GM18505 (cell line): Measurements from ENCODE around the gene FBXO7.
"Not testable (repeated sequence)": the region's sequence is repeated elsewhere in the genome, so short reads cannot be mapped to it uniquely, and the experiment has no call there.

ENCODE experiments used
- ATAC-seq: cut with Tn5 transposase; IDR thresholded peaks from one replicate; pipeline ENCODE4 v1.9.1; 2021; ENCODE audit not compliant: unreplicated experiment
- POLR2A ChIP-seq: IDR thresholded peaks from 4 replicates; pipeline ENCODE4 v1.6.1; 2011; ENCODE audit warnings: borderline replicate concordance; ENCODE audit not compliant: insufficient read depth, insufficient read length; ENCODE audit errors: extremely low read depth

Gene FBXO7

DNA sequence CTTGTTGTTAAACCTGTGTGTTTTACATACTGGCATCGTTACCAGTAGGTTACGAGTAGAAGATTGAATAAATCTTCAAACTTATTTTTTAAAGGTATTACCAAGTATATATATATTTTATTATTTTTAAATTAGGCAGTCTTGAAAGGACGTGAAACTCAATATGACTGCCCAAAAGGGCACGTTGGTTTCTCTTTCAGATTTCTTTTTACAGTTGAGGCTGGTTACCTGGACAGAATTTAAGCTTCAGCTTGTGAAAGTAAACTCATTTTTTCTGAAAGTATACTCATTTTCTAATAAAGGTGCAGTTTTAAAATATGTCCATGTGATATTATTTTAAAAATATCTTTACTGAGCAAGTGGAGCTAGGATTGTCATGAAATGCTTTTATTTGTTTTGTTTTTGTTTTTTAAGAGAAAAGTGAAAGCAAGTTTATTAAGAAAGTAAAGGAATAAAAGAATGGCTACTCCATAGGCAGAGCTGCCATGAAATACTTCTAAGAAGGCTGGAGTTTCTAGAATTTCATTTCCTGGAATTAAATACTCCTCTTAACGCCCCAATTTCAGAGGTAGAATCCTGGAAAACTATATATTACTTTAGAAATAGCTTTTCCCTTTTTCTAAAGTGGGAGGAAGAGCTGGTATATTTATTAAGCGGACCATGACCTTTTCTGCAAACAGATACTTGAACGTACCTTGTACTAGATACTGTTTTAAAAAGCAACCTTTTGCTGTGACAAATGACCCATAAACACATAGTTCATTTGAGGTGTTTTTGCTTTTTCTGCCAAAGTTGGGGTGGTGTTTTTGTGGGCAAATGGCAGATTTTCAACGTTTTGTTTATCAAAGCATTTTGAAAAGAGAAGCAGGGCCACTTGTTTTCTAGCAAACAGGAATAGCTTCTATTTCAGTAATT, 1.9 kb downstream of the FBXO7 start:
- no peak for TF ChIP-seq POLR2A
- no peak for ATAC-seq

DNA sequence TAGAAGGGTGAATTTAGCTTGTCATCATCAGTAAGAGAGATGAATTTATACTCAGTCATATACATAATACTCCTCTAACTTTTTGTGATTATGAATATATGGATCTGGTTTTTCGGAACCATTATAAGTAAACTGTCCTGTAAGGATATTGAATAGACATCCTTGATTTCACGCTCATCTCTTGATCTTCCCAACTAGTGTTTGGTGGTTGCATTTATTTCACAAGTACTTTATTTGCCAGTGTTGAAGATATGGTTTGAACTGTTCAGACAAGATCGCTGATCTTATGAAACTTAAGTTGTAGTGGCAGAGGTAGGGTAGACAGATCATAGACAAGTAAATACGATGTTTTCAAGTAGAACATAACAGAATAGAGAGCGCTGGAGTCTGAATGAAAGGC, 3.0 kb downstream of the FBXO7 start:
- TF ChIP-seq POLR2A, result no peak
- ATAC-seq, result no peak

DNA sequence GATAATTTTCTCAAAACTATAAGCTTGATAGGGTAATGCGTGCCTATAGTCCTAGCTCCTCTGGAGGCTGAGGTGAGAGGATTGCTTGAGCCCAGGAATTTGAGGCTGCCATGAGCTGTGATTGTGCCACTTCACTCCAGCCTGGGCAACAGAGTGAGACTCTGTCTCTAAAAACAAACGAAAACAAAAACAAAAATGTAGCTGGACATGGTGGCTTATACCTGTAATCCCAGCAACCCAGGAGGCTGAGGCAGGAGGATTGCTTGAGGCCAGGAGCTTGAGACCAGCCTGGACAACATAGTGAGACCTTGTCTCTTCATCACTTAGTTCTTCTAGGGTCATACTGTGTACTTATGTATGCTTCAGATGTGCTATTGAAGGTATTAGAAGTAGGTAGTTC, 3.9 kb downstream of the FBXO7 start:
- not testable (repeated sequence) for ATAC-seq

DNA sequence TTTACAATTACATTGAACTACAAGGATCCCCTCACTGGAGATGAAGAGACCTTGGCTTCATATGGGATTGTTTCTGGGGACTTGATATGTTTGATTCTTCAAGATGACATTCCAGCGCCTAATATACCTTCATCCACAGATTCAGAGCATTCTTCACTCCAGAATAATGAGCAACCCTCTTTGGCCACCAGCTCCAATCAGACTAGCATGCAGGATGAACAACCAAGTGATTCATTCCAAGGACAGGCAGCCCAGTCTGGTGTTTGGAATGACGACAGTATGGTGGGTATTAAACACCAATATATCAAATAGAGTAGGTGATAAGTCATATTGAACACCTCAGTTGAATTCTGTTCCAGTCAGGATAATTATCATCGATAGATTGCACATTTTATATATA, 4.4 kb downstream of the FBXO7 start:
- ATAC-seq, result no peak

DNA sequence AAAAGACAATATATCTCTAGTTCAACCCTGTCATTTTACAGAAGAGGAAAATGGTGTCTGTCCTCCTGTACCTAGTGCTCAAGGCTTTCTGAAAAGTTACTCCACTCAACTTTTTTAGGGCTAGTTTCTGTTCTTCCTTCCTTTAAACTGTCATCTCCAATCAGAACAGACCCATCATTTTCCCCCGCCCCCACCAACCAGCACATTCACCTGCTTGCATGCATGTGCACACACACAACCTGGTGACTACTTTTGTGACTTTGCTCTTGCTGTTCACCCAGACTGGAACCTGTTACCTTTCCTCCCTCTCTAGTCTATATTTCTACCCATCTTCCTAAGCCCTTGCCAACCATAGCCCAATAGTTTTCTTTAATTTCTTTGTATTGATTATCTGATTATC, 5.6 kb downstream of the FBXO7 start:
- ATAC-seq, result no peak
- TF ChIP-seq POLR2A, result no peak

More for the DNA sequence above, 4.4 kb downstream of the FBXO7 start:
- TF ChIP-seq POLR2A, result no peak

DNA sequence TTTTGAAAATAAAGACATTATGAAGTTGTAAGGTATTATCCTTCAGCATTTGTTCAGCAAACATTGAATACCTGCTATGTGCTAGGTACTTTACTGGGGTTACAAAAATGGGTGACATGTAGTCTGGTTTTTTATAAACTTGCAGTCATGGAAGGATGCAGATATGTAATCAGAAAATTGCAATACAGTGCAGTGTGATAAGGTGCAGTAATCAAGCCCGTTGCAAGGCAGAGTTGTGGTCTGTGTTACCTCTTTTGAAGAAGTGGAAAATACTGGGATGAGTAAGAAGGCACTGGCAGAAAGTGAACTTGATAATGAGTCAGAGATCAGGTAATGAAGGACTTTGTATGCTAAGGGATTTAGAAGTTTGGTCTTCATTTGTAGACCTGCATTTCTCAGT, 8.1 kb downstream of the FBXO7 start:
- ATAC-seq, result no peak
- TF ChIP-seq POLR2A, result no peak

DNA sequence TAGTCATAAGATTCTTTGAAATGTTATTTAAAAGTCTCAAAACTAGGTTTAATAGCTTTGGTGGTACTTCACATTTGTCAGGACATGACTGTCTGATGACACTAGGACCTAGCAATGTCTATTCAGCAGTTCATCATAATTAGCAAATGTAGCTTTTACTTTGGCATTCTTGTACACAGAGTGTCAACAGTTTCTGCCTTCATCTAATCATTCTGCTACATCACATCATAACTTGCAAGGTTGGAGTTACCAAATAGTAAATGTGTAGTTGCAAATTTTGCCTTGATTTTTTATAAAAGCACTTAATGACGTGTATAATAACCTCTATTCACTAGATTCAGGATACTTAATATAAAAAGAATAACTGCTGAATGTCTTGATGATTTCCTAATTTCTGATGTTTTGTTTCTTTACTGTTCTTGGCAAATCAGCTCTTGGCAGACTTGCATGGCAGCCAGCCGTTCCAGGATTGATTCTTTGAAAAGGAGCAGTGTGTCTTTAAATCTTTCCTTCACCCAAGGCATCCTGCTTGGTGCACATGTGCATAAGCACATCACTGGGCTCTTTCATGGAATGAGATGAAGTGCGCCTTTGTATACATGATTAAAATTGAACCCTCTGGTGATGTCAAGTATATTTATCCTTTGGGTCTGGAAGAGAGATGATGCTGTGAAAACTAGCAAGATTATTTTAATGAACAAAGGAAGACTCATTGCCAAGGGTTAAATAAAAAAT, 12.2 kb downstream of the FBXO7 start:
- TF ChIP-seq POLR2A, result no peak
- no peak for ATAC-seq

DNA sequence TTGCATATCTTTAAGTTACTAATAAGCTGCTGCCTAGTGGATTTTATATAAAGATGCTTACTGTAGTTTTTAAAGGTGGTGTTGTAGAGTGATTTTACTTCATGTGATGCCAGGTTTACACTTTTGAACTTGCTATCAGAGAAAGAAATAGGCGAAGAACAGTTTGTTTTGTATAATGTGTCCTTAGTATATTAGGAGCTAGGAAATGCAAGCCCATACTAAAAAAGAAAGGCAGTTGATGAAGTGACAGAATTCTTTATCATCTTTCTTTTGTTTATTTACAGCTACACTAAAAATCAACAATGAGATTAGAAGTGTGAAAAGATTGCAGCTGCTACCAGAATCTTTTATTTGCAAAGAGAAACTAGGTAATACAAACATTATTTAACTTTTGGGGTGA, 12.8 kb downstream of the FBXO7 start:
- ATAC-seq, result no peak
- no peak for TF ChIP-seq POLR2A

DNA sequence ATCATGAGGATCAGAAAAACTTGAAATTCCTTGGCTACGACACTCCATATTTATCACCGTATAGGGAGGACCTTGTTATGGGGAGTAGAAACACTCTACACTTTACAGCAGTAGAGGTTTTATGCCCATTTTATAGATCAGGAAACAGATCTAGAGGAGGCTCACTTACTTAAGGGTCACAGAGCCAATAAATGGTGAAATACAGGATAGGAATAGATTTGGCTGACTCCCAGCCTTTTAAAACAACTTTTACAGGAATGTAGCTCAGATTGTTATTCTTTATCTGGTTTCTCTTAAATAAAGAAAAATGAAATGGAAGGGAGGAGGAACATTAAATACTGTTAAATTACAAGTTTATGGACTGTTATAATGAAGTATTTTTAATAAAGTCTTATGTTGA, 14.8 kb downstream of the FBXO7 start:
- ATAC-seq, result no peak
- no peak for TF ChIP-seq POLR2A

DNA sequence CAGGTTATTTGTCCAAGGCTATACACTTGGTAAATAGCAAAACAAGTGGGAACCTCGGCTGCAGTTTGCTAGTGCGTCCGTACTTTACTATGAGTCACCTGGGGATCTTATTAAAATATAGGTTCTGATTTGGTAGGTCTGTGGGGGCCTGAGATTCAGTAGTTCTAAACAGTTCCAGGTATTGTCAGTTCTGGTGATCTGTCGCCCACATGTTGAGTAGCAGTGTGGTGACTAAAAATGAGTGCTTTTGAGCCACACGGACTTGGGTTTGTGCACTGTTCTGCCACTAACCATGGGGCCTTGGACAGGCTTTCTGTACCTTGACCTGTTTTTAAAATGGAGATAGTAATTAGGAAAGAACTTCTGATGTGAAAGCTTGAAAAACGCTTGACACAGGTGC, 15.7 kb downstream of the FBXO7 start:
- no peak for ATAC-seq
- no peak for TF ChIP-seq POLR2A

DNA sequence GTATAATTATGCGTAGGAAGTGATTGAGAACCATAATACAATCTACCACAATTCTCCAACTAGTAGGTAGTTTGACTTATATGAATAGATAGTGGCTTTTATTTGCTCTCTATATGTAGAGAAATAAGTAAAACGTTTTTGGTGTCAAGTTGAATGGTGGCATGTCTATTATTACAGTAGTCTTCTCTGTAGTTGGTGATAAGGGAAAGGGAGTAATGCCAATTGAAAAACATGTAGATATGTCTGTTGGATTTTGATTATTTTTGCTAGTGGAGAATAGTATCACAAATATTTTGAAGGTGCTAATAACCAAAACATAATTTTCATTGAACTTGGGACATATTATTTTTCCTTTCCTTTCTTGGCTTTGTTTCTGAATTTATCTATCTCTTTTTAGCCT, 17.5 kb downstream of the FBXO7 start:
- no peak for ATAC-seq
- TF ChIP-seq POLR2A, result no peak

DNA sequence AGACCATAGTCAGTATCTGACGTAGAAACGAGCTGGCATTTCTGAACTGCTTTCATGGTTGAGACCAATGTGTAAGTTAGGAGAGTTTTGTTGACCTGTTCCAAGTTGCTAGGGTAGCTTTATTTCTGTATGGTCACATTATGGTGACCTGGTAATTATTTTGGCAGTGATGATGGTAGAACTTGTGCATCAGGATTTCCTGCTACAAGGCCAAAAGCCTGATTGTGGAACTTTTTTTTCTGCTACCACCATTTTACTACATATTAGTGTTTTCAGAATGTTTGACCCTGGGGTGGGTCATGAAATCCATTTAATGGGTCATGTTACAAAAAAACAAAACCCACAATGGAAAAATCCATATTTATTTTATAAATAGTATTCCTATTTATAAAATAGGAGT, 18.9 kb downstream of the FBXO7 start:
- TF ChIP-seq POLR2A, result no peak

DNA sequence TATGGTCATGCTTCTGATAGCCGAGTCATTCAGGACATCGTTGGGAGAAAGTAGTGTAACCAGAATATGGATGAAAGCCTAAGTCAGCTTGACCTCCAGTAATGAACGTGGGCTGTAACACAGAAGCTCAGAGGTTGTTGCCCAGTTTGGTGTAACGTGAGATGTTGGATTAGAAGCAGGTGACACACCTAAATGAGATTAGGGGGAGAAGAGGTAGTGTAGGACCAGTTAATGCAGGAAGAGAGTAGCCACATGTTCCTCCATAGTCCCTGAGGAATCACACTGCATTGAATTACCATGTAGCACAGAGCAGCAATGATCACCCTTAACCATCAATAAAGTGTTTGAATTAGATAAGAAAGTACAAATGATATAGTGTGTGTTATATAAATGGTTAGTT, 20.4 kb downstream of the FBXO7 start:
- no peak for TF ChIP-seq POLR2A
- no peak for ATAC-seq

More for the DNA sequence above, 18.9 kb downstream of the FBXO7 start:
- no peak for ATAC-seq

DNA sequence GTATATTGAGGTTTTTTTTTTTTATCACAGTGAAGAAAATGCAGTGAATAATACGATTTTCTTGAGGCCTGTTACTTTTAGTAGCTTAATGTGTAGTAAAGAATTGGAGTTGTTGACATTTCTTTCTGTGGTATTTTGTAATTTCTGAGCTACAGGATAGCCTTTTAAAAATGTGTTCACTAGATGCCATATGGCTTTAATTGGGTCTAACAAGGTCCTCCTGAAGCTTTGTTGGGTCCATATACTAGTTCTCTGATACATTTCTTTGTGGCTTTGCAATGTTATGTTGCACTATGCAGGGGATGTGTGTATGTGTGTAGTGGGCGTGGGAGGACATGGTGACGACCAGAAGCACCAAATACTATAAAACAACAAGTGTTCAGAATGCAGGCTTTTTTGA, 25.1 kb downstream of the FBXO7 start:
- TF ChIP-seq POLR2A, result no peak
- no peak for ATAC-seq
